NB4 (cell line): ENCODE measurements around the gene NELFA.

ENCODE experiments used
- POLR2A ChIP-seq: IDR thresholded peaks from 2 replicates; pipeline ENCODE4 v1.6.1; 2011; ENCODE audit warnings: mild to moderate bottlenecking; ENCODE audit not compliant: insufficient read length; ENCODE audit errors: extremely low read depth
- TF ChIP-seq, protein P1 (sequence below): IDR thresholded peaks from one replicate; pipeline ENCODE4 v1.5.1; 2012; ENCODE audit warnings: low read depth, low read length
- TF ChIP-seq, protein P2 (sequence below): IDR thresholded peaks from 2 replicates; pipeline ENCODE4 v1.6.1; 2011; ENCODE audit warnings: low read depth, low read length

GRCh38 chr4:1970926-1971325 is 37.8 kb downstream of the NELFA start:
- TF ChIP-seq, protein P1, sequence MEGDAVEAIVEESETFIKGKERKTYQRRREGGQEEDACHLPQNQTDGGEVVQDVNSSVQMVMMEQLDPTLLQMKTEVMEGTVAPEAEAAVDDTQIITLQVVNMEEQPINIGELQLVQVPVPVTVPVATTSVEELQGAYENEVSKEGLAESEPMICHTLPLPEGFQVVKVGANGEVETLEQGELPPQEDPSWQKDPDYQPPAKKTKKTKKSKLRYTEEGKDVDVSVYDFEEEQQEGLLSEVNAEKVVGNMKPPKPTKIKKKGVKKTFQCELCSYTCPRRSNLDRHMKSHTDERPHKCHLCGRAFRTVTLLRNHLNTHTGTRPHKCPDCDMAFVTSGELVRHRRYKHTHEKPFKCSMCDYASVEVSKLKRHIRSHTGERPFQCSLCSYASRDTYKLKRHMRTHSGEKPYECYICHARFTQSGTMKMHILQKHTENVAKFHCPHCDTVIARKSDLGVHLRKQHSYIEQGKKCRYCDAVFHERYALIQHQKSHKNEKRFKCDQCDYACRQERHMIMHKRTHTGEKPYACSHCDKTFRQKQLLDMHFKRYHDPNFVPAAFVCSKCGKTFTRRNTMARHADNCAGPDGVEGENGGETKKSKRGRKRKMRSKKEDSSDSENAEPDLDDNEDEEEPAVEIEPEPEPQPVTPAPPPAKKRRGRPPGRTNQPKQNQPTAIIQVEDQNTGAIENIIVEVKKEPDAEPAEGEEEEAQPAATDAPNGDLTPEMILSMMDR, result no peak
- TF ChIP-seq POLR2A, result no peak
- TF ChIP-seq, protein P2, sequence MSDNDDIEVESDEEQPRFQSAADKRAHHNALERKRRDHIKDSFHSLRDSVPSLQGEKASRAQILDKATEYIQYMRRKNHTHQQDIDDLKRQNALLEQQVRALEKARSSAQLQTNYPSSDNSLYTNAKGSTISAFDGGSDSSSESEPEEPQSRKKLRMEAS, result no peak
